ENCODE data around the gene PGLYRP2.
"Not testable (repeated sequence)": the region's sequence is repeated elsewhere in the genome, so short reads cannot be mapped to it uniquely, and the experiment has no call there.

The PGLYRP2 gene

GRCh38 chr19:15517778-15518177 is 38.5 kb upstream of the PGLYRP2 start:
- no peak for TF ChIP-seq CTCF (IDR thresholded peaks at IDR 0.05; ENCODE audit: low read depth, low read length, missing control alignments)
- no peak overlapping the region for H3K4me3 ChIP-seq (ENCODE audit: low read depth, low read length)
- no peak for DNase-seq (ENCODE audit: low read depth)

GRCh38 chr19:15516363-15516762 is 37.1 kb upstream of the PGLYRP2 start:
- no peak for DNase-seq (ENCODE audit: low read depth)
- no peak for TF ChIP-seq CTCF (IDR thresholded peaks at IDR 0.05; ENCODE audit: low read depth, low read length, missing control alignments)
- H3K4me3 ChIP-seq (ENCODE audit: low read depth, low read length), result no peak overlapping the region

GRCh38 chr19:15515227-15515625 is 35.9 kb upstream of the PGLYRP2 start:
- not testable (repeated sequence) for DNase-seq (ENCODE audit: low read depth)

GRCh38 chr19:15511671-15512424 is 32.5 kb upstream of the PGLYRP2 start:
- TF ChIP-seq CTCF (IDR thresholded peaks at IDR 0.05; ENCODE audit: low read depth, low read length, missing control alignments), result no peak
- no peak for DNase-seq (ENCODE audit: low read depth)
- H3K4me3 ChIP-seq (ENCODE audit: low read depth, low read length), result no peak overlapping the region

More at GRCh38 chr19:15515227-15515625, 35.9 kb upstream of the PGLYRP2 start:
- H3K4me3 ChIP-seq (ENCODE audit: low read depth, low read length), result not testable (repeated sequence)

GRCh38 chr19:15508035-15508710 is 28.9 kb upstream of the PGLYRP2 start, which contains the start of gene CYP4F22:
CYP4F22 (plus strand) TSS chr19:15508525; CDS start chr19:15525337, 16,812 bp downstream.
- DNase-seq (ENCODE audit: low read depth), result no peak
- no peak within 1 kb of the TSS for H3K4me3 ChIP-seq (ENCODE audit: low read depth, low read length)
- TF ChIP-seq CTCF (IDR thresholded peaks at IDR 0.05; ENCODE audit: low read depth, low read length, missing control alignments), result no peak

GRCh38 chr19:15507068-15508034 is 28.1 kb upstream of the PGLYRP2 start:
- DNase-seq (ENCODE audit: low read depth), result no peak
- TF ChIP-seq CTCF (IDR thresholded peaks at IDR 0.05; ENCODE audit: low read depth, low read length, missing control alignments), result no peak
- H3K4me3 ChIP-seq (ENCODE audit: low read depth, low read length), result no peak overlapping the region
